NB4 (cell line): ENCODE data around the gene THADA.

Experiments
- DNase-seq: peaks from one replicate; pipeline ENCODE4 v3.0.0; 2010; ENCODE audit warnings: low read depth
- H3K4me3 ChIP-seq: one replicate; pipeline ENCODE4 v1.5.1; 2011; ENCODE audit warnings: mild to moderate bottlenecking, low read depth, low read length, moderate library complexity
- CTCF ChIP-seq: IDR thresholded peaks from one replicate; pipeline ENCODE4 v1.5.1; 2012; ENCODE audit warnings: low read depth, low read length
- MAX ChIP-seq: IDR thresholded peaks from 2 replicates; pipeline ENCODE4 v1.6.1; 2011; ENCODE audit warnings: low read depth, low read length
- MYC ChIP-seq: IDR thresholded peaks from 2 replicates; pipeline ENCODE4 v1.6.1; 2011; ENCODE audit warnings: low read depth, low read length
- POLR2A ChIP-seq: IDR thresholded peaks from 2 replicates; pipeline ENCODE4 v1.6.1; 2011; ENCODE audit warnings: mild to moderate bottlenecking; ENCODE audit not compliant: insufficient read length; ENCODE audit errors: extremely low read depth

The THADA gene

DNA sequence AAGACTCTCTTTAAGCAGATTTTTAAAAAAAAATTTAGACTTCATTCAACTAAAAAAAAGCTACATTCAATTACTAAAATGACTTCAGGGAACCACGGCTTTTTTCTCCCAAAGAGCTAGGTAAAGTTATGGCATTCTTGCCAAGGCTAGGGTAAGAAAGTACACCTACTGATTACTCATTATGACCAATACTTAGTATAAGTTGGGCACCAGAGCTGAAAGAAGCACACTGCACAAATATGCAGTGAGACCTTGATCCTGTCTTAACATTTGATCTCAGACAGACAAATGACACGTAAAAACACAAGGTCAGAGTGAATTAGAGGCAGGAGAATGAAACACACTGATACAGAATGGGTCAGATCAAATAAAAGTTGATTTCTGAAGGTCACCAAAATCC is 88.7 kb downstream of the THADA start:
- DNase-seq: no peak
- no peak overlapping the region for H3K4me3 ChIP-seq
- TF ChIP-seq MYC (no peak), CTCF (no peak), POLR2A (no peak), MAX (no peak)

- H3K4me3 ChIP-seq: no peak overlapping the region
- TF ChIP-seq CTCF (no peak), POLR2A (no peak), MYC (no peak), MAX (no peak)
- DNase-seq: no peak
Observed at GRCh38 chr2:43495727-43496126, 100.1 kb downstream of the THADA start.

DNA sequence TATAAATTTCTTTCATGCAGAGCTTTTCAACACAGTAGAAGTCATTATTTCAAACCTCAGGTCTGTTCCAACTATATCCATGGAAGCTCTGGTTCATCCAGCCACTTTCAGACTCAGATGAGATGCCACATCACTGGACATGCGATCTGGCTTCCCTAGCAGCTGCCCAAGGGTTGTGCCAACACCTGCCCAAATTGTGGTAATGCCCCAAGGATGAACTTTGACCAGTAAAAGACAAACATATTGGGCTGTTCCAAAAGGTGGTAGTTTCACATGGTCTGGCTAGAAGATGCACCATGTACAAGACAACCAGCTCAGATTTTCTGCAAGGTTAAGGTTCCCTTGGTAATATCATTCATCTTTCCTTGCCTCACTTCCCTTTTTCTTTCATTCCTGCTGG is 101.9 kb downstream of the THADA start:
- DNase-seq: no peak
- TF ChIP-seq MAX (no peak), CTCF (no peak), MYC (no peak), POLR2A (no peak)
- H3K4me3 ChIP-seq: no peak overlapping the region

- no peak for TF ChIP-seq MYC
- TF ChIP-seq POLR2A: no peak
- no peak for TF ChIP-seq CTCF
- no peak for TF ChIP-seq MAX
- DNase-seq: no peak
- H3K4me3 ChIP-seq: no peak overlapping the region
Observed at GRCh38 chr2:43491065-43491639, 104.7 kb downstream of the THADA start.

DNA sequence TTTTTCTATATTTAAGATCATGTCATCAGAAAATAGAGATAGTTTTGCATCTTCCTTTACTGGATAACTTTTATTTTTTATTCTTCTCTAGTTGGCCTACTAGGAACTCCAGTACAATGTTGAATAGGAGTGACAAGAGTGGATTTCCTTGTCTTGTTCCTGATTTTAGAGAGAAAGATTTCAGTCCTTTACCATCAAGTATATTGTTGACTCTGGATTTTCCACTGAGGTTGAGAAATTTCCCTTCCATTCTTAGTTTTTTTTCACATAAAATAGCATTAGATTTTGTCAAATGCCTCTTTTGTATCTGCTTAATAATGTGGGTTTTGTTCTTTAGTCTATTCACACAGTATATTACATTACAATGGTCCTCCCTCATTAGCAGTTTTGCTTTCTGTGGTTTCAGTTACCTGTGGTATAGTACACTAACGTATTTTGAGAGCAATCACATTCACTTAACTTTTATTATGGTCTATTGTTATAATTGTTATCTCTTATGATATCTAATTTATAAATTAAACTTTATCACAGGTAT is 105.5 kb downstream of the THADA start:
- TF ChIP-seq MAX: no peak
- no peak for TF ChIP-seq CTCF
- TF ChIP-seq MYC: no peak
- no peak for TF ChIP-seq POLR2A
- H3K4me3 ChIP-seq: no peak overlapping the region
- no peak for DNase-seq

GRCh38 chr2:43488737-43489136 is 107.1 kb downstream of the THADA start:
- TF ChIP-seq MYC (no peak), POLR2A (no peak), MAX (no peak), CTCF (no peak)
- H3K4me3 ChIP-seq: no peak overlapping the region
- no peak for DNase-seq
